Activated CD8-positive, alpha-beta T cell treated with anti-CD3 and anti-CD28 coated beads for 36 hours (primary cell): ENCODE measurements around the gene SMURF2. TPM values are rescaled to one million over a fixed set of nuclear protein-coding genes. Genes with fewer than 3 reads are reported as not detected.
"Not testable (repeated sequence)": the region's sequence is repeated elsewhere in the genome, so short reads cannot be mapped to it uniquely, and the experiment has no call there.

ENCODE experiments used
- ATAC-seq: fragments of 200-7000 bp; cut with Tn5 transposase; one replicate; pipeline ENCODE4 v1.10.0; 2021; ENCODE audit warnings: mild to moderate bottlenecking, moderate library complexity
- CTCF ChIA-PET: fragments of 350-600 bp; sonication (Branson Sonifier 250); formaldehyde crosslinking; loops from one replicate; lab custom pipeline; 2021; ENCODE audit warnings: antibody characterized with exemption; lab: Charles Lee
- POLR2A ChIA-PET: fragments of 350-600 bp; sonication (Branson Sonifier 250); formaldehyde crosslinking; loops from one replicate; lab custom pipeline; 2021; ENCODE audit warnings: antibody characterized with exemption; lab: Charles Lee
- DNase-seq: peaks from one replicate; pipeline ENCODE4 v3.0.0-alpha.2; 2020
- H3K27ac Mint-ChIP-seq: one replicate; pipeline ENCODE4 v1.8.0; 2021; ENCODE audit warnings: mild to moderate bottlenecking, mixed read lengths
- H3K27me3 Mint-ChIP-seq: one replicate; pipeline ENCODE4 v1.8.0; 2021; ENCODE audit warnings: mixed read lengths
- H3K36me3 Mint-ChIP-seq: one replicate; pipeline ENCODE4 v1.8.0; 2021; ENCODE audit warnings: low read depth, mixed read lengths
- H3K4me1 Mint-ChIP-seq: one replicate; pipeline ENCODE4 v1.8.0; 2021; ENCODE audit warnings: low read depth, mixed read lengths
- H3K4me3 Mint-ChIP-seq: one replicate; pipeline ENCODE4 v1.8.0; 2021; ENCODE audit warnings: mild to moderate bottlenecking, moderate library complexity, mixed read lengths
- H3K9me3 Mint-ChIP-seq: one replicate; pipeline ENCODE4 v1.8.0; 2021; ENCODE audit warnings: mixed read lengths
- CTCF ChIP-seq: fragments of 200-600 bp; IDR thresholded peaks from one replicate; pipeline ENCODE4 v1.8.0; 2022; ENCODE audit warnings: antibody characterized with exemption, mild to moderate bottlenecking
- intact Hi-C: fragments of 100-400 bp; cut with micrococcal nuclease; formaldehyde crosslinking; loops from one replicate; pipeline ENCODE4 v1.10.0; 2022
- total RNA-seq, 2 experiments: library from RNA; stranded (reverse); gene quantifications; one replicate each; pipeline ENCODE4 v1.2.3, GENCODE V29; 2021

SMURF2 gene
- total RNA-seq, 2 experiments from 2014 or later, result 13.8 to 13.9 TPM

DNA sequence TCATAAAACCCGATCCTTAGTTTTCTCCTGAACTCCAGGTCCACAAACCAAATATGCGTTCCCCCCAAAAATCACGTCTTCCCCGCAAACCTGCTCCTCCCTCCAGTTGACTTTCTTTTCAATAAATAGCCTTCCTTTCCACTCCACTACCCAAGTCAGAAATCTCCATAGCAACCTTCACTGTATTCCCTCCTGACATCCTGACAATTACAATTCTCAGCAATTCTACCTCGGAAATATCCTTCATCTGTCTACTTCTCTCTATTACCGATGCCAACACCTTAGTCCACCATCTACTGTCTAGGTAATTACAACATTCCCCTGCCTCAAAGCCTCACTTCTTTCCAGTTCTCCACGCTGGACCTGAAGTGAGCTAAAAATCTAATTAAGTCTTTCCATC lies 50.7 kb downstream of the SMURF2 start:
- Mint-ChIP-seq H3K4me3 (no peak overlapping the region), H3K36me3 (peaks cover 2% of the 10 kb centered on the region), H3K27me3 (no peaks in the 10 kb centered on the region), H3K9me3 (peaks cover 2% of the 10 kb centered on the region), H3K27ac (no peak overlapping the region), H3K4me1 (peaks cover 45% of the 10 kb centered on the region)
- intact Hi-C loops, result no loop called here
- POLR2A ChIA-PET, result no interaction called here
- no peak for TF ChIP-seq CTCF
- DNase-seq (no peak), ATAC-seq (no peak)
- CTCF ChIA-PET, result interaction anchor here (1.3 to 1.5 kb wide), 2 partner anchors 17 to 38 kb away, joined by 3 to 4 read pairs; no protein-coding TSS in a partner anchor

- H3K9me3 Mint-ChIP-seq, POLR2A ChIA-PET, H3K27ac Mint-ChIP-seq, CTCF ChIA-PET, DNase-seq, ATAC-seq, H3K27me3 Mint-ChIP-seq, intact Hi-C loops, H3K36me3 Mint-ChIP-seq, H3K4me3 Mint-ChIP-seq: not testable (repeated sequence)
- peaks cover 51% of the 10 kb centered on the region for H3K4me1 Mint-ChIP-seq
Observed at GRCh38 chr17:64610244-64610643, 51.9 kb downstream of the SMURF2 start.

GRCh38 chr17:64608571-64608981 lies 53.5 kb downstream of the SMURF2 start:
- no peak for TF ChIP-seq CTCF
- Mint-ChIP-seq H3K27ac (peak overlapping the region; percentile 91), H3K4me1 (peaks cover 40% of the 10 kb centered on the region), H3K4me3 (peak overlapping the region; percentile 32), H3K36me3 (peaks cover 2% of the 10 kb centered on the region), H3K9me3 (peaks cover 2% of the 10 kb centered on the region), H3K27me3 (no peaks in the 10 kb centered on the region)
- intact Hi-C loops, result no loop called here
- ChIA-PET POLR2A (interaction anchor here (1.0 kb wide), 1 partner anchor 11 kb away, joined by 3 read pairs; no protein-coding TSS in a partner anchor), CTCF (no interaction called here)
- ATAC-seq (peak; percentile 90), DNase-seq (no peak)

DNA sequence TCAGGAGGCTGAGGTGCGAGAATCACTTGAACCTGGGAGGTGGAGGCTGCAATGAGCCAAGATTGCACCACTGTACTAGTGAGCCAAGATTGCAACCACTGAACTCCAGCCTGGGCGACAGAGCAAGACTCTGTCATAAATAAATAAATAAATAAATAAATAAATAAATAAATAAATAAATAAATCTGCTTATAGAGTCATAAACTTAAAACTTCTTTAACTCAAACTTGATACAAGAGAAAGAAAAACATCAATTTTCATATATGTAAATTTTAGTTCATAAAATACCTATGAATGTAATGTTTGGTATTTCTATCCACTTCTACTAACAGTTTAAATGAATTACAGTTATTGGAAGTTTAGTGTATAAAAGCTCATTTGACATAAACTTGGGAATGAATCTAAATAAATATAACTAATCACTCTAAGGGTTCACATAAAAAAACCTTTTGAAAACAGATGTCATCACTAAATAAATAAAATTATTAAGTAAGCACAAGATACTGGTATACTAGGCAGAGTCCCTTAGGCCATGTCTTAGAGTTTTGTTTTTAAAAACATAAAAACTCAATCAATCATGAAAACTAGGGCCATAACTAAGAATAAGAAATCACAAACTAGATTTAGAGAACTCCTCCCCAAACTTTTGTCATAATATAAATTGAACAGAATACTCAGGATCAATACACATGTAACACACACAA lies 54.1 kb downstream of the SMURF2 start:
- ChIA-PET CTCF (no interaction called here), POLR2A (interaction anchor here (1.0 kb wide), 1 partner anchor 11 kb away, joined by 3 read pairs; no protein-coding TSS in a partner anchor)
- Mint-ChIP-seq H3K27ac (peak overlapping the region; percentile 91), H3K9me3 (peaks cover 2% of the 10 kb centered on the region), H3K4me3 (peak overlapping the region; percentile 32), H3K36me3 (peaks cover 2% of the 10 kb centered on the region), H3K4me1 (peaks cover 36% of the 10 kb centered on the region), H3K27me3 (no peaks in the 10 kb centered on the region)
- intact Hi-C loops, result no loop called here
- DNase-seq (no peak), ATAC-seq (peak; percentile 27)
- no peak for TF ChIP-seq CTCF

GRCh38 chr17:64604532-64604931 lies 57.6 kb downstream of the SMURF2 start:
- ATAC-seq, H3K9me3 Mint-ChIP-seq, H3K27me3 Mint-ChIP-seq, H3K36me3 Mint-ChIP-seq, CTCF ChIA-PET, H3K27ac Mint-ChIP-seq, H3K4me3 Mint-ChIP-seq, intact Hi-C loops, DNase-seq: not testable (repeated sequence)
- POLR2A ChIA-PET, result interaction anchor here (1.0 to 1.3 kb wide), 4 partner anchors 21 to 103 kb away, joined by 3 to 4 read pairs (median 3); partner anchors contain the start of gene SMURF2
- peaks cover 47% of the 10 kb centered on the region for H3K4me1 Mint-ChIP-seq

DNA sequence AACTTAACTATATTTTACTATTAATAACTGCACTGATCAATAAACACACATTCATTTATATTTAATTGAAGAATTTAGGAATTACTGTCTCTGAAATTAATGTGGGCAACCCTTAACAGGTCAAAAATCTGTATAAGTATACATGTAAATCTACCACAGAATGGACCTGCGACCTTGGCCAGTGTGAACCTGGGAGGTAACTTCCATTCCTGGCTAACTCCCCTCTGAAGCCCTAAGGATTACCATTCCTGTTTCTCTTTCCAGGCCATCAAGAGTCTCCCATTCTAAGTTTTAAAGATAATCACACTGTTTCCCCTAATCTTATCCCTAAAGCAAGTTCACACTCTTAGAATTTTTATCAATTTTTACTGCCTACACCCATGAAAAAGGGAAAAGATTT lies 58.1 kb downstream of the SMURF2 start:
- no peak overlapping the region for H3K4me3 Mint-ChIP-seq
- H3K27ac Mint-ChIP-seq, result no peak overlapping the region
- ChIA-PET POLR2A (interaction anchor here (1.0 to 1.3 kb wide), 3 partner anchors 20 to 102 kb away, joined by 3 to 4 read pairs (median 3); partner anchors contain the start of gene SMURF2), CTCF (interaction anchor here (1.2 to 6.6 kb wide), 2 partner anchors 10 to 45 kb away, joined by 3 to 36 read pairs; no protein-coding TSS in a partner anchor)
- no peaks in the 10 kb centered on the region for H3K36me3 Mint-ChIP-seq
- DNase-seq (no peak), ATAC-seq (no peak)
- intact Hi-C loops, result no loop called here
- H3K4me1 Mint-ChIP-seq, result peaks cover 47% of the 10 kb centered on the region
- no peaks in the 10 kb centered on the region for H3K9me3 Mint-ChIP-seq
- no peak for TF ChIP-seq CTCF
- no peaks in the 10 kb centered on the region for H3K27me3 Mint-ChIP-seq
